Measurements from ENCODE around the gene MTA3. TPM values are rescaled to one million over a fixed set of nuclear protein-coding genes. Genes with fewer than 3 reads are reported as not detected.

Gene MTA3
- polyA plus RNA-seq, 3 donors = 2.0 to 4.5 (median 2.2) TPM

DNA sequence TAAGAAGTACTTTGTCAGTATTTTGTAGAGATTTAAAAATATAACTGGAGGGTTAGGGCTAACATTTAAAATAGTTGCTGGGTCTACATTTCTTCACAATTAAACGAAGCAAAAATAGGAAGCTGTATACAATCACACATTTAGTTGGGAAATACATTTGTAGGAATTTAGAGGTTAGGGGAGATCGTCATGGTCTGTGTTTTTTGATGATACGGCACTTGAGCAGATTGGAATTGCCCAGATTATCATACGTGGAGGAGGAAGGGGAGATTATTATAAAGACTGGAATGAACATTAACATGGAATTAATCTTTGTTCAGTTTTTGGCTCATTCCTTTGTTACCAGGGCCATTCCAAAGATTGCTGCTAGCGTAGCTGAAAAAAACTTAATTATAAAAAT lies 84.6 kb downstream of the MTA3 start:
- Histone ChIP-seq H3K27me3 (ENCODE audit: control insufficient read depth in 2 of 2, insufficient read depth in 2 of 2, low read length in 2 of 2) (no peaks in the 10 kb centered on the region), H3K79me2 (ENCODE audit: insufficient read depth, low read length) (no peaks in the 10 kb centered on the region), H3K4me1 (ENCODE audit: control insufficient read depth in 1 of 2, insufficient read depth in 2 of 2, low read length in 2 of 2) (peaks cover 6 to 14% of the 10 kb centered on the region in 2 donors), H4K20me1 (ENCODE audit: insufficient read depth, low read length) (no peaks in the 10 kb centered on the region), H3K36me3 (replicated peaks in 1 of 2; ENCODE audit: control insufficient read depth in 1 of 2, insufficient read depth in 2 of 2, low read length in 2 of 2) (no peaks in the 10 kb centered on the region), H3K27ac (ENCODE audit: low read depth in 1 of 2, low read length in 2 of 2) (no peak overlapping the region), H3K4me3 (replicated peaks in 1 of 3; ENCODE audit: low read depth in 2 of 3, low read length in 3 of 3) (no peak overlapping the region), H2AFZ (ENCODE audit: insufficient read depth, low read depth, low read length, poor library complexity, severe bottlenecking) (no peak overlapping the region), H3K4me2 (replicated peaks; ENCODE audit: extremely low read depth, low read length, poor library complexity, severe bottlenecking) (no peak overlapping the region), H3K9ac (ENCODE audit: insufficient read depth, low read length, poor library complexity, severe bottlenecking) (no peak overlapping the region), H3K9me3 (replicated peaks in 1 of 2; ENCODE audit: control insufficient read depth in 1 of 2, insufficient read depth in 1 of 2, low read length in 2 of 2) (no peaks in the 10 kb centered on the region)
- Mint-ChIP-seq H3K27me3 (ENCODE audit: low read depth in 3 of 3) (peaks cover 0 to 2% (median 2%) of the 10 kb centered on the region in 3 donors), H3K4me3 (no peak overlapping the region), H3K9me3 (no peaks in the 10 kb centered on the region), H3K4me1 (peaks cover 17% of the 10 kb centered on the region), H3K36me3 (peaks cover 0 to 5% of the 10 kb centered on the region in 2 donors), H3K27ac (no peak overlapping the region)
- TF ChIP-seq, protein P1, sequence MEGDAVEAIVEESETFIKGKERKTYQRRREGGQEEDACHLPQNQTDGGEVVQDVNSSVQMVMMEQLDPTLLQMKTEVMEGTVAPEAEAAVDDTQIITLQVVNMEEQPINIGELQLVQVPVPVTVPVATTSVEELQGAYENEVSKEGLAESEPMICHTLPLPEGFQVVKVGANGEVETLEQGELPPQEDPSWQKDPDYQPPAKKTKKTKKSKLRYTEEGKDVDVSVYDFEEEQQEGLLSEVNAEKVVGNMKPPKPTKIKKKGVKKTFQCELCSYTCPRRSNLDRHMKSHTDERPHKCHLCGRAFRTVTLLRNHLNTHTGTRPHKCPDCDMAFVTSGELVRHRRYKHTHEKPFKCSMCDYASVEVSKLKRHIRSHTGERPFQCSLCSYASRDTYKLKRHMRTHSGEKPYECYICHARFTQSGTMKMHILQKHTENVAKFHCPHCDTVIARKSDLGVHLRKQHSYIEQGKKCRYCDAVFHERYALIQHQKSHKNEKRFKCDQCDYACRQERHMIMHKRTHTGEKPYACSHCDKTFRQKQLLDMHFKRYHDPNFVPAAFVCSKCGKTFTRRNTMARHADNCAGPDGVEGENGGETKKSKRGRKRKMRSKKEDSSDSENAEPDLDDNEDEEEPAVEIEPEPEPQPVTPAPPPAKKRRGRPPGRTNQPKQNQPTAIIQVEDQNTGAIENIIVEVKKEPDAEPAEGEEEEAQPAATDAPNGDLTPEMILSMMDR (IDR thresholded peaks at IDR 0.05) = no peak
- DNase-seq = no peak
- WGBS (ENCODE audit: insufficient coverage) = 35% methylated on average over 3 of the region's 5 CpGs
- intact Hi-C loops (cut with micrococcal nuclease) = no loop called here

DNA sequence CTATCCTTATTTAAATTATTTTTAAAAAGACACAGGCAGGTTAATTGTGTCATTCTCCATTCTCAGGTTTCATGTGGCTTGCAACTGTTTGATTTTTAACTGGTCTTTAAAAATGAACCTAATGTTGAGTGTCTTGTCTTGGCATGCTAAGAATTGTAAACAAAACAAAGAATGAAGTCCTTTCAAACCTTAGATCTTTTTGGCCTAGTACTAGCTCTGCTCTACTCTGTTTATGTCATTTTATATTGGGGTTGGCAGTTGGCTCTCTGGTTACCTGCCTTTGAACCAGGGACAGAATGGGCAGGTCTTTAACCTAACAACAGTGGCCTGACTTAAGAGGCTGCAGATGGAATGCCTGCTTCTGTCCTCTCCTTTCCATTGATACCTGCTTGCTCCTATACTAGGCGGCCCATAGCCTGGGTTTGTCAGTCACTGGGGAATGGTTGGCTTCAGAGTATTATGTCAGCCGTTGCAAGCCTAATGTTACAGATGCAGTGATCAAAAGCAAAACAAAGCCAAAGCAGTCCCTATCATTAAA lies 85.5 kb downstream of the MTA3 start:
- H3K9me3 Mint-ChIP-seq = no peaks in the 10 kb centered on the region
- H3K9ac ChIP-seq (ENCODE audit: insufficient read depth, low read length, poor library complexity, severe bottlenecking) = no peak overlapping the region
- no peaks in the 10 kb centered on the region for H3K27me3 ChIP-seq (ENCODE audit: control insufficient read depth in 2 of 2, insufficient read depth in 2 of 2, low read length in 2 of 2)
- no CpG with 5 or more reads among the region's 2 CpGs for WGBS (ENCODE audit: insufficient coverage)
- H3K4me3 ChIP-seq (replicated peaks in 1 of 3; ENCODE audit: low read depth in 2 of 3, low read length in 3 of 3) = no peak overlapping the region
- no peak for DNase-seq
- peaks cover 11% of the 10 kb centered on the region for H3K4me1 Mint-ChIP-seq
- peaks cover 0 to 2% (median 2%) of the 10 kb centered on the region in 3 donors for H3K27me3 Mint-ChIP-seq (ENCODE audit: low read depth in 3 of 3)
- no peak overlapping the region for H3K4me3 Mint-ChIP-seq
- H3K4me1 ChIP-seq (ENCODE audit: control insufficient read depth in 1 of 2, insufficient read depth in 2 of 2, low read length in 2 of 2) = peaks cover 4 to 6% of the 10 kb centered on the region in 2 donors
- H3K79me2 ChIP-seq (ENCODE audit: insufficient read depth, low read length) = no peaks in the 10 kb centered on the region
- H2AFZ ChIP-seq (ENCODE audit: insufficient read depth, low read depth, low read length, poor library complexity, severe bottlenecking) = no peak overlapping the region
- peaks cover 0 to 5% of the 10 kb centered on the region in 2 donors for H3K36me3 Mint-ChIP-seq
- H3K27ac ChIP-seq (ENCODE audit: low read depth in 1 of 2, low read length in 2 of 2) = no peak overlapping the region
- TF ChIP-seq, protein P1 (IDR thresholded peaks at IDR 0.05) = no peak
- H4K20me1 ChIP-seq (ENCODE audit: insufficient read depth, low read length) = no peaks in the 10 kb centered on the region
- H3K36me3 ChIP-seq (replicated peaks in 1 of 2; ENCODE audit: control insufficient read depth in 1 of 2, insufficient read depth in 2 of 2, low read length in 2 of 2) = no peaks in the 10 kb centered on the region
- no peak overlapping the region for H3K4me2 ChIP-seq (replicated peaks; ENCODE audit: extremely low read depth, low read length, poor library complexity, severe bottlenecking)
- H3K27ac Mint-ChIP-seq = no peak overlapping the region
- H3K9me3 ChIP-seq (replicated peaks in 1 of 2; ENCODE audit: control insufficient read depth in 1 of 2, insufficient read depth in 1 of 2, low read length in 2 of 2) = no peaks in the 10 kb centered on the region
- intact Hi-C loops (cut with micrococcal nuclease) = no loop called here
